IMR-90 (cell line): ENCODE measurements around the gene CCDC90B. TPM values are rescaled to one million over a fixed set of nuclear protein-coding genes. Genes with fewer than 3 reads are reported as not detected.

Experiments
- ATAC-seq: fragments of 200-7000 bp; cut with Tn5 transposase; 2 replicates; pipeline ENCODE4 v1.9.1; 2020; ENCODE audit warnings: low read depth, mild to moderate bottlenecking, moderate library complexity
- BruUV-seq: library from RNA; stranded (reverse); fragments of 400-500 nt; replicated peaks from 2 replicates; lab custom pipeline; 2021; lab: Mats Ljungman, UMichigan
- CTCF ChIA-PET: fragments of 300-600 bp; formaldehyde crosslinking; extraction: SDS; loops from one replicate; lab custom pipeline; 2021; ENCODE audit warnings: antibody characterized with exemption; lab: Yijun Ruan, JAX
- POLR2A ChIA-PET: fragments of 300-600 bp; sonication (Branson Sonifier 250); formaldehyde crosslinking; loops from one replicate; lab custom pipeline; 2022; ENCODE audit warnings: antibody characterized with exemption; ENCODE audit not compliant: unreplicated experiment; lab: Charles Lee
- DNase-seq: peaks from one replicate; pipeline ENCODE4 v3.0.0; 2013
- H2AFZ ChIP-seq: replicated peaks from 2 replicates; pipeline ENCODE3; 2013; ENCODE audit warnings: low read length, mild to moderate bottlenecking; ENCODE audit not compliant: poor library complexity
- H2AK5ac ChIP-seq: 2 replicates; pipeline ENCODE4 v1.6.1; 2013; ENCODE audit warnings: low read depth, low read length, inconsistent platforms
- H2AK9ac ChIP-seq: replicated peaks from 2 replicates; pipeline ENCODE3; 2013; ENCODE audit warnings: mild to moderate bottlenecking, low read depth, low read length, moderate library complexity; ENCODE audit not compliant: poor library complexity
- H2BK120ac ChIP-seq: 2 replicates; pipeline ENCODE4 v1.6.1; 2013; ENCODE audit warnings: low read depth, low read length, inconsistent platforms
- H2BK15ac ChIP-seq: 3 replicates; pipeline ENCODE4 v1.6.1; 2013; ENCODE audit warnings: low read depth, low read length, inconsistent platforms
- H2BK20ac ChIP-seq: 2 replicates; pipeline ENCODE4 v1.6.1; 2013; ENCODE audit warnings: low read depth, mild to moderate bottlenecking, inconsistent platforms, low read length, moderate library complexity
- H2BK5ac ChIP-seq: 2 replicates; pipeline ENCODE4 v1.6.1; 2013; ENCODE audit warnings: mild to moderate bottlenecking, low read depth, low read length, inconsistent platforms; ENCODE audit not compliant: poor library complexity, severe bottlenecking
- H3K14ac ChIP-seq: replicated peaks from 2 replicates; pipeline ENCODE4 v1.6.1; 2013; ENCODE audit warnings: low read depth, low read length, inconsistent platforms
- H3K18ac ChIP-seq: 2 replicates; pipeline ENCODE4 v1.6.1; 2013; ENCODE audit warnings: low read depth, low read length, control low read depth
- H3K23ac ChIP-seq: 2 replicates; pipeline ENCODE4 v1.6.1; 2013; ENCODE audit warnings: low read depth, low read length, inconsistent platforms
- H3K27ac ChIP-seq: 2 replicates; pipeline ENCODE4 v1.5.1; 2013; ENCODE audit warnings: mild to moderate bottlenecking, control low read depth, low read length; ENCODE audit not compliant: insufficient read depth
- H3K27me3 ChIP-seq: 2 replicates; pipeline ENCODE4 v1.6.1; 2013; ENCODE audit warnings: low read length; ENCODE audit not compliant: control insufficient read depth, insufficient read depth
- H3K36me3 ChIP-seq: 2 replicates; pipeline ENCODE4 v1.6.1; 2013; ENCODE audit warnings: low read length, mixed read lengths; ENCODE audit not compliant: control insufficient read depth, insufficient read depth
- H3K4ac ChIP-seq: 2 replicates; pipeline ENCODE4 v1.6.1; 2013; ENCODE audit warnings: low read depth, low read length, inconsistent platforms
- H3K4me1 ChIP-seq: 2 replicates; pipeline ENCODE4 v1.6.1; 2013; ENCODE audit warnings: low read length, mixed read lengths; ENCODE audit not compliant: control insufficient read depth, insufficient read depth
- H3K4me2 ChIP-seq: 2 replicates; pipeline ENCODE4 v1.6.1; 2013; ENCODE audit warnings: low read depth, mild to moderate bottlenecking, control low read depth, low read length, moderate library complexity
- H3K4me3 ChIP-seq: 2 replicates; pipeline ENCODE4 v1.5.1; 2013; ENCODE audit warnings: low read depth, mild to moderate bottlenecking, control low read depth, low read length, moderate library complexity; ENCODE audit not compliant: insufficient read depth
- H3K56ac ChIP-seq: 2 replicates; pipeline ENCODE4 v1.6.1; 2013; ENCODE audit warnings: low read length, inconsistent platforms; ENCODE audit not compliant: insufficient read depth; ENCODE audit errors: extremely low read depth
- H3K79me1 ChIP-seq, 2 experiments: 2 replicates each; pipeline ENCODE4 v1.6.1; 2013; ENCODE audit warnings: low read length in 2 of 2, inconsistent platforms in 1 of 2, low read depth in 1 of 2
- H3K9ac ChIP-seq: 2 replicates; pipeline ENCODE4 v1.6.1; 2013; ENCODE audit warnings: low read depth, low read length, control low read depth
- H3K9me1 ChIP-seq: 2 replicates; pipeline ENCODE4 v1.6.1; 2013; ENCODE audit warnings: low read length, inconsistent platforms; ENCODE audit not compliant: insufficient read depth
- H3K9me3 ChIP-seq: 2 replicates; pipeline ENCODE4 v1.6.1; 2013; ENCODE audit warnings: low read length; ENCODE audit not compliant: control insufficient read depth, insufficient read depth
- H4K20me1 ChIP-seq: 2 replicates; pipeline ENCODE4 v1.6.1; 2013; ENCODE audit warnings: low read length, inconsistent platforms; ENCODE audit not compliant: insufficient read depth
- H4K5ac ChIP-seq: 2 replicates; pipeline ENCODE4 v1.6.1; 2013; ENCODE audit warnings: mild to moderate bottlenecking, low read depth, low read length, control low read depth
- H4K8ac ChIP-seq, 2 experiments: 2 replicates each; pipeline ENCODE4 v1.6.1; 2013; ENCODE audit warnings: low read depth in 2 of 2, low read length in 2 of 2, control low read depth in 1 of 2, inconsistent platforms in 1 of 2
- H4K91ac ChIP-seq: 2 replicates; pipeline ENCODE4 v1.6.1; 2013; ENCODE audit warnings: low read depth, low read length, inconsistent platforms; ENCODE audit not compliant: insufficient read depth
- CHD1 ChIP-seq: IDR thresholded peaks from 2 replicates; pipeline ENCODE4 v1.6.1; 2012; ENCODE audit warnings: low read depth, low read length, improper control_type of control experiment
- MAFK ChIP-seq: IDR thresholded peaks from 2 replicates; pipeline ENCODE4 v1.6.1; 2012; ENCODE audit warnings: low read depth, low read length, improper control_type of control experiment
- MXI1 ChIP-seq: IDR thresholded peaks from 2 replicates; pipeline ENCODE4 v1.6.1; 2012; ENCODE audit warnings: low read depth, mild to moderate bottlenecking, low read length, moderate library complexity, borderline replicate concordance
- POLR2A ChIP-seq: IDR thresholded peaks from 2 replicates; pipeline ENCODE4 v1.6.1; 2012; ENCODE audit warnings: mild to moderate bottlenecking, low read depth, low read length
- RAD21 ChIP-seq: IDR thresholded peaks from 2 replicates; pipeline ENCODE4 v1.6.1; 2012; ENCODE audit warnings: low read length, improper control_type of control experiment
- RCOR1 ChIP-seq: IDR thresholded peaks from 2 replicates; pipeline ENCODE4 v1.6.1; 2012; ENCODE audit warnings: mild to moderate bottlenecking, low read length, improper control_type of control experiment; ENCODE audit not compliant: insufficient replicate concordance
- SMC3 ChIP-seq: fragments of 150-350 bp; IDR thresholded peaks from 2 replicates; pipeline ENCODE4 v1.6.1; 2016; ENCODE audit warnings: low read depth, mild to moderate bottlenecking, antibody characterized with exemption, low read length, moderate library complexity
- USF2 ChIP-seq: fragments of 150-350 bp; IDR thresholded peaks from 2 replicates; pipeline ENCODE4 v1.6.1; 2017; ENCODE audit warnings: mild to moderate bottlenecking, antibody characterized with exemption, low read length, low read depth
- WGBS, 2 experiments: methylation state at CpG; one replicate each; pipeline versions ENCODE4 v1.1.5 to v1.1.7; 2013; ENCODE audit warnings: missing lambda C conversion rate in 2 of 2; ENCODE audit not compliant: insufficient read length in 1 of 2; ENCODE audit errors: extremely low coverage in 2 of 2; 5-methylcytosine and 5-hydroxymethylcytosine counted together
- dilution Hi-C: fragments of 300-500 bp; cut with HindIII; formaldehyde crosslinking; loops from one replicate; pipeline ENCODE4 v1.14.3; 2018; ENCODE audit warnings: low sequenced_read_pairs; ENCODE audit not compliant: unreplicated experiment
- in situ Hi-C: fragments of 300-500 bp; cut with MboI; formaldehyde crosslinking; loops from 3 replicates; pipeline ENCODE4 v1.14.3; 2019; ENCODE audit warnings: low sequenced_read_pairs, inconsistent platforms, mixed read lengths
- intact Hi-C: fragments of 100-400 bp; cut with micrococcal nuclease; formaldehyde crosslinking; loops from 2 replicates; pipeline ENCODE4 v1.10.0; 2022
- polyA plus RNA-seq, 3 experiments: library from polyadenylated mRNA; depleted of rRNA; stranded (reverse); fragments of >200 nt; gene quantifications; 2 replicates each; pipeline ENCODE4 v1.2.3, GENCODE V29; 2012; ENCODE audit warnings: low replicate concordance in 1 of 3
- total RNA-seq: library from RNA; depleted of rRNA; stranded (reverse); fragments of >200 nt; gene quantifications from 2 replicates; pipeline ENCODE4 v1.2.3, GENCODE V29; 2012

CCDC90B gene
- total and polyA plus RNA-seq, 2 of the 4 experiments (the other 2 are of a cell fraction) = 35.8 to 43.7 TPM

- BruUV-seq = no TSS peak
- DNase-seq = no peak
- H2BK20ac ChIP-seq = no peak overlapping the region
- dilution Hi-C loops (no loop called here), intact Hi-C loops (loop anchor here (1.0 kb wide), 4 partner anchors 378 to 527 kb away; no protein-coding TSS in a partner anchor), in situ Hi-C loops (loop anchor here (5.0 kb wide), 1 partner anchor 524 kb away; no protein-coding TSS in a partner anchor)
- H2AK9ac ChIP-seq = no peak overlapping the region
- H2AFZ ChIP-seq = no peak overlapping the region
- no peak overlapping the region for H3K14ac ChIP-seq
- ATAC-seq = no peak
- H3K9me3 ChIP-seq = no peaks in the 10 kb centered on the region
- H4K8ac ChIP-seq = no peak overlapping the region
- POLR2A ChIA-PET = no interaction called here
- no peak overlapping the region for H3K56ac ChIP-seq
- no peaks in the 10 kb centered on the region for H3K4me1 ChIP-seq
- no peak for TF ChIP-seq CHD1
- TF ChIP-seq USF2 = no peak
- no peak for TF ChIP-seq POLR2A
- TF ChIP-seq SMC3 = no peak
- no peak for TF ChIP-seq MAFK
- TF ChIP-seq MXI1 = no peak
- no peak for TF ChIP-seq RAD21
- TF ChIP-seq RCOR1 = no peak
- WGBS, 2 experiments = 48 to 86% methylated on average over 1 to 3 of the region's 4 CpGs
- no peak overlapping the region for H2BK120ac ChIP-seq
- no peak overlapping the region for H3K4ac ChIP-seq
- no peaks in the 10 kb centered on the region for H3K79me1 ChIP-seq
- H2BK5ac ChIP-seq = no peak overlapping the region
- H3K9ac ChIP-seq = no peak overlapping the region
- H3K18ac ChIP-seq = no peak overlapping the region
- no peaks in the 10 kb centered on the region for H4K20me1 ChIP-seq
- no peak overlapping the region for H3K23ac ChIP-seq
- H4K5ac ChIP-seq = no peak overlapping the region
- no peak overlapping the region for H2BK15ac ChIP-seq
- H3K4me2 ChIP-seq = no peak overlapping the region
- CTCF ChIA-PET = interaction anchor here (1.0 to 2.3 kb wide), 16 partner anchors 11 to 530 kb away, joined by 3 to 10 read pairs (median 6); no protein-coding TSS in a partner anchor
- H3K9me1 ChIP-seq = no peaks in the 10 kb centered on the region
- peaks cover 4% of the 10 kb centered on the region; the same call in 1 of the 2 replicates for H3K27me3 ChIP-seq
- H3K27ac ChIP-seq = no peak overlapping the region
- H3K4me3 ChIP-seq = no peak overlapping the region
- H3K36me3 ChIP-seq = no peaks in the 10 kb centered on the region
- no peak overlapping the region for H4K91ac ChIP-seq
- H2AK5ac ChIP-seq = no peak overlapping the region
Observed at GRCh38 chr11:83293457-83293774, 7.2 kb upstream of the CCDC90B start.
